GM12872 (cell line): ENCODE measurements around the gene RNASET2.

Experiments
- CTCF ChIP-seq: IDR thresholded peaks from 3 replicates; pipeline ENCODE4 v1.5.1; 2011; ENCODE audit warnings: low read depth, mild to moderate bottlenecking, low read length, moderate library complexity; ENCODE audit not compliant: insufficient read depth

Gene RNASET2

DNA sequence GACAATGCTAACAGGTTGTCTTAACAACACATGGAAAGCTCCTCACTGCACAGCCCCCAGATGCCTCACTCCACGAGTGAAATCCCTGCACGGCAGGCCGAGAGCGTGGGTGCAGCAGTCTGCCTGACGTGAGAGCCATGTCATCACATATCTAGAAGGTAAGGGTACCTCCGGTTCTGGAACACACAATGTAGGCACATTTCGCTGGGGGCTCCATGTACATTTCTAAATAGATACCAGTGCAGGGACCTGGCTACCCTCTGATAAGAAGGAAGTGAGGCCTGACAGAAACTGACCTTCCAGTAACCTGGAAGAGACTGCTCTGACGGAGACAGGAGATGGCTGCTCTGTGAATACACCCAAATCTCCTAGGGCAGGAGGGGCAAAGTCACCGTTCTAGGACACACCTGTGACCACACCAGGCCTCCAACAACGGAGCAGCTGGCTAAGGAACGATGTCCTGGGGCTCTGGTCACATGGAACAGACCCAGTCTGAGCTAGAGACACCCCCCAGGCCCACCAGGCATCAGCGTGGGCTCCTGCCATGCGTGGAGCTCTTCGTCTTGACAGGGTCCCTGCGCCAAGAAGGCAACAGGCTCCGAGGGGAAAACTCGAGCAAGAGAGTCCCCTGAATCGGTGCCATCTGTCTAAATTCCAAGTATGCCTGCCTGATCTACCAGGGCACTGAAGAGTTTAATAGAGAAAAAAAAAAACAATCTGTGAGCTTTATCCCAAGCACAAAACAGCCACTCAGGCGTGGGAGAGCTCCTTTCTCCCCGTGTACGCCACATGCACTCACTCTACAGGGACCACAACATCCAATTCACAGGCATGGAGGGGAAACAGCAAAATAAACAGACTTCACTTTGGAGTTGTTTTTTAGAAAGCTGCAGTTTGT, 27.5 kb downstream of the RNASET2 start:
- TF ChIP-seq CTCF = no peak

GRCh38 chr6:166927935-166928643, 28.3 kb downstream of the RNASET2 start:
- TF ChIP-seq CTCF = no peak

- no peak for TF ChIP-seq CTCF
These were observed 29.0 kb downstream of the RNASET2 start for GRCh38 chr6:166927240-166927934.

DNA sequence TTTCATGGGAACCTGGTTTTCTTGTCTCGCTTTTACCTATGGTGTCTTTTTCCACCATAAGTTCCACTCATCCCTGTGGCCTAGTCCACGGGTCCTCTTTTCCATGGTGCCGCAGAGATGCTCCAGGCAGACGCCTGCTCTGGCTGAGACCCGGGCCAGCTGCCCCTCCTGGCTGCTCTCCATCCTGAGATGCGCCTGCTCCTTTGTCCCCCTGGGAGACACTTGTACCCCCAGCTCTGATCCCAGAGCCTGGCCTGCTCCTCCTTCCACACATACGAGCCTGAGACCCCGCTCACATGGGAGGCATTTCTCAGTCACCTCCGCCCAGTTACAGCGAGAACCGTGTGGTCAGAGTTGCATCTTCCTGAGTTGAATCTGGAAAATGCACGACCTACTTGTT, 29.6 kb downstream of the RNASET2 start:
- TF ChIP-seq CTCF = no peak

GRCh38 chr6:166925141-166925996, 31.0 kb downstream of the RNASET2 start:
- no peak for TF ChIP-seq CTCF

DNA sequence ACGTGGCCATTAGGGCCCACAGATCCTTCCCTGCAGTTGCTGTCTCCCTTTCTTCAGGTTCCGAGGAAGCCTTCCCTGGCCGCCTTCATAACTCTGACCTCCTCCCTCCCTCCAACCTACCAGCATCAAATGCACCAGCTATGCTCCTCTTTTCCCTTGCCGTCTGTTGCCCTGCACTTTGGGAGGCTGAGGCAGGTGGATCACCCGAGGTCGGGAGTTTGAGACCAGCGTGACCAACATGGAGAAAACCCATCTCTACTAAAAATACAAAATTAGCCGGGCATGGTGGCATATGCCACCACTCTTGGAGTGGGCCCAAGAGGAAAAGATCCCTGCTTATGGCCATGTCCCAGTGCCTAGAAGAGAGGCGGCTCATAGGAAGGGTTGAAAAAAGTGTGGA, 31.8 kb downstream of the RNASET2 start:
- TF ChIP-seq CTCF = no peak
